Spleen (tissue), 11 donors: ENCODE measurements around the gene TSG101. TPM values are rescaled to one million over a fixed set of nuclear protein-coding genes. Genes with fewer than 3 reads are reported as not detected.

Experiments used
- DNase-seq: peaks from one replicate; pipeline ENCODE4 v3.0.0-alpha.2; 2020
- H3K27ac ChIP-seq, 8 donors: fragments of 200-600 bp; sonication (generic) in 7 of 8; 1 replicate in 4 of 8; 2 replicates in 4 of 8; pipeline versions ENCODE4 v1.5.0 to v1.8.0; 2016 to 2021; ENCODE audit warnings: inconsistent platforms in 4 of 8, mild to moderate bottlenecking in 4 of 8, moderate library complexity in 1 of 8
- H3K27me3 ChIP-seq, 7 donors: fragments of 200-600 bp; sonication (generic) in 6 of 7; replicated peaks in 1 of 7; 1 replicate in 4 of 7; 2 replicates in 3 of 7; pipeline versions ENCODE4 v1.5.0 to v1.8.0; 2016 to 2021; ENCODE audit warnings: inconsistent platforms in 3 of 7, mild to moderate bottlenecking in 1 of 7
- H3K36me3 ChIP-seq, 6 donors: fragments of 200-600 bp; sonication (generic) in 5 of 6; 1 replicate in 4 of 6; 2 replicates in 2 of 6; pipeline versions ENCODE4 v1.5.0 to v1.8.0; 2016 to 2021; ENCODE audit warnings: inconsistent platforms in 2 of 6
- H3K4me1 ChIP-seq, 6 donors: fragments of 200-600 bp; sonication (generic) in 5 of 6; 1 replicate in 3 of 6; 2 replicates in 3 of 6; pipeline versions ENCODE4 v1.5.0 to v1.8.0; 2016 to 2021; ENCODE audit warnings: inconsistent platforms in 3 of 6
- H3K4me3 ChIP-seq, 8 donors: fragments of 200-600 bp; sonication (generic) in 7 of 8; 1 replicate in 4 of 8; 2 replicates in 4 of 8; pipeline versions ENCODE4 v1.5.0 to v1.8.0; 2016 to 2021; ENCODE audit warnings: inconsistent platforms in 4 of 8, mild to moderate bottlenecking in 4 of 8, moderate library complexity in 2 of 8
- H3K9me3 ChIP-seq, 8 donors: fragments of 200-600 bp; sonication (generic) in 7 of 8; 1 replicate in 4 of 8; 2 replicates in 4 of 8; pipeline versions ENCODE4 v1.5.0 to v1.8.0; 2016 to 2021; ENCODE audit warnings: inconsistent platforms in 4 of 8
- CTCF ChIP-seq, 11 experiments: fragments of 200-600 bp in 7 of 11; fragments of 450-650 bp in 4 of 11; sonication (generic) in 4 of 11; IDR thresholded peaks in 8 of 11; conservative IDR thresholded peaks in 3 of 11; 1 replicate in 7 of 11; 2 replicates in 4 of 11; pipeline versions ENCODE4 v1.4.0 to v1.8.0; 2016 to 2021; ENCODE audit warnings: antibody characterized with exemption in 11 of 11, inconsistent platforms in 4 of 11, mild to moderate bottlenecking in 1 of 11
- POLR2A ChIP-seq, 3 donors: fragments of 450-650 bp; IDR thresholded peaks; one replicate each; pipeline ENCODE4 v1.5.1; 2017; ENCODE audit warnings: antibody characterized with exemption in 3 of 3, mild to moderate bottlenecking in 1 of 3
- POLR2AphosphoS5 ChIP-seq, 3 donors: sonication (generic); formaldehyde crosslinking; IDR thresholded peaks; one replicate each; pipeline ENCODE4 v1.5.1; 2017; ENCODE audit warnings: antibody characterized with exemption in 3 of 3
- WGBS, 5 donors: extraction: QIAGEN DNeasy Blood & Tissue Kit in 3 of 5; methylation state at CpG; one replicate each; pipeline versions ENCODE4 v1.1.5 to v1.1.7; 2013 to 2018; 5-methylcytosine and 5-hydroxymethylcytosine counted together
- intact Hi-C: fragments of 100-400 bp; cut with DNase I; formaldehyde crosslinking; loops from one replicate; pipeline ENCODE4 v1.15.0; 2023; ENCODE audit warnings: low total_unique reads
- polyA plus RNA-seq, 3 donors: library from polyadenylated mRNA; stranded (reverse); fragments of 200-250 nt; gene quantifications; one replicate each; pipeline ENCODE4 v1.2.1, GENCODE V29; 2013
- total RNA-seq, 7 donors: library from RNA; depleted of rRNA in 3 of 7; stranded (reverse); fragments of >200 nt in 3 of 7; fragmentation: NEBNext Ultra II Directional in 4 of 7; extraction: Animal tissue kit (Norgen Biotek cat#: 25700) in 4 of 7; gene quantifications; one replicate each; pipeline versions ENCODE4 v1.1.0 to v1.2.1, GENCODE V29; 2016 to 2021
- donor health status: healthy with polysubstance abuse.
- donor health status: DM: no; HTN: no; CAD: no; lungs with moderate emphysema.
- donor health status: DM: no; HTN: no; CAD: no.
- donor health status: Bipolar disorder and iron deficiency.
- donor health status: healthy.
- donor health status: DM: no; HTN: no; CAD: no.
- donor health status: DM: yes; HTN: yes; CAD: no.

Gene TSG101
- total and polyA plus RNA-seq, 10 donors = 25.4 to 95.1 (median 45.4) TPM

DNA sequence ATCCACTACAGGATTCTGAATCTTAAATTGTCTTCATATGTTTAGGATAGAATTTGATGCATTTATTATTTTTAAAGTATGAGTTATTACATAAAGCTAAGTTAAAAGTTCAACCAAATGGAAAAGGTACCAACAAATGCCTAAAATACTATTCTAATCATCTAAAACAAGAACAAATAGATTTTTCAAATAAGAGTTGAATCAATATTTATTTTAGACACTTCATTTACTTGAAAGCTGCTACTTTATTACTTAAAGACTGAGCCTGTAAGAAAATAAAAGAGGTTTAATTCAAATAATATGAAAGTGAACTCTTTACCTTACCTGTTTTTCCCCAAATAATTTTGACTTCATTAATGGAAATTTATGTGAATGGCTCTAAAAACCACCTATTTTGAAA, 54.2 kb downstream of the TSG101 start:
- no peak overlapping the region for H3K4me3 ChIP-seq
- no peaks in the 10 kb centered on the region for H3K4me1 ChIP-seq
- H3K9me3 ChIP-seq = no peaks in the 10 kb centered on the region
- no peak for DNase-seq
- peaks cover 0 to 68% (median 27%) of the 10 kb centered on the region in 6 donors for H3K36me3 ChIP-seq
- H3K27me3 ChIP-seq = no peaks in the 10 kb centered on the region
- intact Hi-C loops = no loop called here
- H3K27ac ChIP-seq = no peak overlapping the region
- TF ChIP-seq POLR2A (IDR thresholded peaks at IDR 0.05) (no peak), CTCF (IDR thresholded peaks at IDR 0.05 in 8 of 11, conservative IDR thresholded peaks at IDR 0.05 in 3 of 11) (no peak), POLR2AphosphoS5 (IDR thresholded peaks at IDR 0.05) (no peak)

GRCh38 chr11:18471995-18472394, 54.7 kb downstream of the TSG101 start:
- Histone ChIP-seq H3K27me3 (no peaks in the 10 kb centered on the region), H3K36me3 (peaks cover 0 to 62% (median 21%) of the 10 kb centered on the region in 6 donors), H3K27ac (no peak overlapping the region), H3K4me1 (no peaks in the 10 kb centered on the region), H3K4me3 (no peak overlapping the region), H3K9me3 (no peaks in the 10 kb centered on the region)
- DNase-seq = no peak
- TF ChIP-seq POLR2A (IDR thresholded peaks at IDR 0.05) (no peak), POLR2AphosphoS5 (IDR thresholded peaks at IDR 0.05) (no peak), CTCF (IDR thresholded peaks at IDR 0.05 in 8 of 11, conservative IDR thresholded peaks at IDR 0.05 in 3 of 11) (no peak)
- intact Hi-C loops = no loop called here
- WGBS, 5 donors = 75 to 91% (median 82%) methylated on average over 3 of the region's 3 CpGs

- no peaks in the 10 kb centered on the region for H3K4me1 ChIP-seq
- TF ChIP-seq POLR2AphosphoS5 (IDR thresholded peaks at IDR 0.05) = no peak
- no peak for TF ChIP-seq POLR2A (IDR thresholded peaks at IDR 0.05)
- TF ChIP-seq CTCF (IDR thresholded peaks at IDR 0.05 in 8 of 11, conservative IDR thresholded peaks at IDR 0.05 in 3 of 11) = no peak
- no peaks in the 10 kb centered on the region for H3K9me3 ChIP-seq
- intact Hi-C loops = no loop called here
- no peaks in the 10 kb centered on the region for H3K27me3 ChIP-seq
- 81 to 89% (median 88%) methylated on average over 7 of the region's 7 CpGs for WGBS, 5 donors
- no peak for DNase-seq
- peaks cover 0 to 32% (median 2%) of the 10 kb centered on the region in 6 donors for H3K36me3 ChIP-seq
- H3K27ac ChIP-seq = no peak overlapping the region
- H3K4me3 ChIP-seq = no peak overlapping the region
These were observed 57.8 kb downstream of the TSG101 start for GRCh38 chr11:18468961-18469360.

- intact Hi-C loops = no loop called here
- 95 to 100% (median 97%) methylated on average over 2 of the region's 2 CpGs for WGBS, 5 donors
- Histone ChIP-seq H3K4me3 (no peak overlapping the region), H3K9me3 (no peaks in the 10 kb centered on the region), H3K4me1 (no peaks in the 10 kb centered on the region), H3K36me3 (peaks cover 0 to 23% (median 0%) of the 10 kb centered on the region in 6 donors), H3K27ac (no peak overlapping the region), H3K27me3 (no peaks in the 10 kb centered on the region)
- no peak for TF ChIP-seq POLR2A (IDR thresholded peaks at IDR 0.05)
- no peak for TF ChIP-seq CTCF (IDR thresholded peaks at IDR 0.05 in 8 of 11, conservative IDR thresholded peaks at IDR 0.05 in 3 of 11)
- no peak for TF ChIP-seq POLR2AphosphoS5 (IDR thresholded peaks at IDR 0.05)
- no peak for DNase-seq
These were observed 58.7 kb downstream of the TSG101 start for GRCh38 chr11:18468059-18468458.
